Ishikawa (cell line): ENCODE data around the gene LOXL3.

Experiments used
- CEBPB ChIP-seq: IDR thresholded peaks from 2 replicates; pipeline ENCODE4 v1.6.1; 2012
- EGR1 ChIP-seq: IDR thresholded peaks from 2 replicates; pipeline ENCODE4 v1.6.1; 2012
- MAX ChIP-seq: IDR thresholded peaks from 2 replicates; pipeline ENCODE4 v1.6.1; 2012
- NFIC ChIP-seq: IDR thresholded peaks from 2 replicates; pipeline ENCODE4 v1.6.1; 2012

- no peak for TF ChIP-seq CEBPB
- TF ChIP-seq EGR1 = no peak
- no peak for TF ChIP-seq MAX
- no peak for TF ChIP-seq NFIC
Measured at GRCh38 chr2:74587664-74588277, 34.0 kb upstream of the LOXL3 start.
